Measurements from ENCODE around the gene SFMBT1.

SFMBT1 gene

GRCh38 chr3:52934630-52935530, 111.0 kb downstream of the SFMBT1 start:
- intact Hi-C loops (cut with DNase I) = loop anchor here (1.0 kb wide), 1 partner anchor 90 kb away; no protein-coding TSS in a partner anchor
- DNase-seq = peak in 7 of 10 donors; percentile 12 to 89 (median 40)

DNA sequence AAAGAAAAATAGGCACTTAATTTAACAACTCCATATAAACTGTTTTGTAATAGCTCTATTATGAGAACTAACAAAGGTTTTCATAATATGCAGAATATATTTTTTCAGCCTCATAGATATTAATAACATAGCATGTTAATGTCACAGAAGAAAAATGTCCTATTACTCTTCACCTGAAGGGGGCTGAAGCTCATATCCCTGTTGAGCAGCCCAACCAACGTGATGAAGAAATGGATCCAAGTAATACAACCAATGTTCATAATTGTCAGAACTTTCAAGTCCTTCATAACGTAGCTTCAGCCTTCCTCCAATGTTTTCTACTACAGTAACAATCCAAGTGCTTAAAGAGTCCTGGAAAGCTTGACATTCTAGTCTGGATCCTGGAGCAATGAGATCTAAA, 114.0 kb downstream of the SFMBT1 start:
- DNase-seq = no peak
- intact Hi-C loops (cut with DNase I) = no loop called here

DNA sequence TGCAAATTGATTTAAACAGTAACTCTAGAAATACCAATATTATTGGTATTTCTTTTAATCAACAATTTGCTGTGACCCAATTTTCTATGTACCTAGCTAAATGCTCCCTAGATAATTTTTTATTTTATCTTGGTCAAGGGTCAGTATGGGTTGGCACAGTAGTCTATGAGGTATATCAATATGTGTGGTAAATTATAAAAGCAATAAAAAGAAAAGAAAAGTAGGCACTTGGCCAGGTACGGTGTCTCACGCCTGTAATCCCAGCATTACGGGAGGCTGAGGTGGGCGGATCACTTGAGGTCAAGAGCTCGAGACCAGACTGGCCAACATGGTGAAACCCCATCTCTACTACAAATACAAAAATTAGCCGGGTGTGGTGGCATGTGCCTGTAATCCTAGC, 114.5 kb downstream of the SFMBT1 start:
- DNase-seq = no peak
- intact Hi-C loops (cut with DNase I) = no loop called here

DNA sequence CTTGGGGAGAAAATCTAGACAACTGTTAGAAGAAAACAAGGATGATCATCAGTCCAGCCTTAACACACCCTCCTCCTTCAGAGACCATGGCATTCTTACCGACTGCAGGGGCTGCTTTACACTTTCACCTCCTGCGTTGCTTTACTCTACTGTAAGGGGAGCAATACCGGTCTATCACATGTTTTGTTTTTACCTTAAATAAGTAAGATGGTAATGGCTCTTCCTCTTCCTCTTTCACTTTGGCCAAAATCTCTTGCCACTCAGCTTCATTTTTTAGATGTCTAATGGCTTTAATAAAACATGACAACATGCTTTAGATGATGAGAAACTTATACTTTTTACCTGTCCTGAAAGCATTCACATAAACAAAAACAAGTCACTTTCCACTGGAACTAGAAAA, 115.1 kb downstream of the SFMBT1 start:
- no peak for DNase-seq
- intact Hi-C loops (cut with DNase I) = no loop called here

DNA sequence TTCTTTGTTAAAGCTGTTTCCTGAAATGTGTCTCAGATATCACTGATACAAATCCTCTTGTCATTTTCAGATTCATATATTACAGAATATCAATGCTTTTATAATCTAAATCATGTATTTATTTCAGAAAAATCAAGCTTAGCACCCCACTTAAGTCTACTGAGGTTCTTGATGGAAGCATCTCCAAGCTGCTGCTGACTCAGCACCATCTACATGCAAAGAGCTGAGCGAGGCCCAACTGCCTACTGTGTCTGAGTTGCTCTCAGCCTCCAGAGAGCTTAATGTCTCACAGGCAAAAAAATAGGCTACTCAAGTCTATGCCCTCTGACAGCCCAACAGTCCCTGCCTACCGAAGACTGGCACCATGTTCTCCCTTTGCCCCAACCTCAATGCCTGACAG, 119.3 kb downstream of the SFMBT1 start:
- no peak for DNase-seq
- intact Hi-C loops (cut with DNase I) = no loop called here

GRCh38 chr3:52925405-52926313, 120.2 kb downstream of the SFMBT1 start:
- no peak for DNase-seq
- intact Hi-C loops (cut with DNase I) = no loop called here

- no peak for DNase-seq
- intact Hi-C loops (cut with DNase I) = no loop called here
These were observed 121.9 kb downstream of the SFMBT1 start for GRCh38 chr3:52923963-52924362.

GRCh38 chr3:52920841-52921240, 125.0 kb downstream of the SFMBT1 start:
- intact Hi-C loops (cut with DNase I) = no loop called here
- no peak for DNase-seq

DNA sequence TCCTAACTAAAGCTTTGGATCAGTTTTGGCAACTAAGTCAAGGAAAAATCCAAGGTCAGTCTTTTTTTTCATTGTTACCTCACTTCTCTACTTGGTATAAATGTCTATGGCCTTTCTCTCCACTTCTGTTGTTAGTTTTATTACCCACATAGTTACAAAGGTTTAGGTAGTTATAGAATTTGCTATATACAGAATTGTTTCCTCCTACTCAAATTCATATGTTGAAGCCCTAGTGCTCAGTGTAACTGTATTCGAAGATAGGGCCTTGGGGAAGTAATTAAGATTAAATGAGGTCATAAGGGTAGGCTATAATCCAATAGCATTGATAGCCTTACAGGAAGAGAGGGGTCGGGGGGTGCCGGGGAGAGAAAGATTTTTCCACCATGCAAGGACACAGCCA, 128.8 kb downstream of the SFMBT1 start:
- intact Hi-C loops (cut with DNase I) = no loop called here
- DNase-seq = no peak

- DNase-seq = no peak
- intact Hi-C loops (cut with DNase I) = no loop called here
These were observed 130.6 kb downstream of the SFMBT1 start for GRCh38 chr3:52915294-52915693.

DNA sequence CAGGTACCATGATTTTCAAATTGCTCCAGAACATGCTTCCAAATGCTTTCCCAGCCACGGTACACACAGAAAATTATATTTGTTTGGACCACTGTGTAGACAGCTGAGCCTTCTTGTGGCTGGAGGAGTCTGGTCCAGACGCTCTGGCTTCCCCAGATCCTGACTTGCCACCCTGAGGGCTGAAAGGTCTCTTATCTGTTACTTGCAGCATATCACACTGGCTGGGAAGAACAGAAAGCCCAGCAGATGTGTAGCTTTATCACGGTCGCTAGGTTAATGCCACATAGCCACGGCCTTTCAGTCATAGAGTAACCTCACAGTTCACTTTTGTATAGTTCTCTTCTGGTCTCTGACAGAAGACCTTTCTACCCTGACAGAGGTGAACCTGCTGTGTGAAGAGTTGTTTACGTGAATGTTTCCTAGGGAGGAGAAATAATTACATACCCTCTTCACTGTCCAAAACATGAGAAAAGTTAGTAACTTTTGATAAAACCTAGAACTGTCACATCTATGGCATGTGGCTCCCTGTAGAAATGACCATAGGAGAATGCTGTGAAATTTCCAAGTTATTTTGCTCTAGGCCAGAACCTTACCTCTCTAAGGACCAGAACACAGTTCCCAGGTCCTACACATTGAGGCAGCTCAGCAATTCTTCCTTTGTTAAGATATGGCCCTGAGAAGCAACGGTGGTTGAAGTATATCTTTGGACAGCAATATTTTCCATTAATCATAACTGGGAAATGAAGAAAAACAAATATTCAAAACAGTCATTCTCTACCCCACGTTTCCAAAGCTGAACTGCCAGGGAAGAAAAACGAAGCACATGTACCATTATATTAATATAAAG, 132.8 kb downstream of the SFMBT1 start:
- no peak for DNase-seq
- intact Hi-C loops (cut with DNase I) = no loop called here

GRCh38 chr3:52910823-52911222, 135.1 kb downstream of the SFMBT1 start:
- no peak for DNase-seq
- intact Hi-C loops (cut with DNase I) = no loop called here

GRCh38 chr3:52907497-52907896, 138.4 kb downstream of the SFMBT1 start:
- intact Hi-C loops (cut with DNase I) = no loop called here
- no peak for DNase-seq

DNA sequence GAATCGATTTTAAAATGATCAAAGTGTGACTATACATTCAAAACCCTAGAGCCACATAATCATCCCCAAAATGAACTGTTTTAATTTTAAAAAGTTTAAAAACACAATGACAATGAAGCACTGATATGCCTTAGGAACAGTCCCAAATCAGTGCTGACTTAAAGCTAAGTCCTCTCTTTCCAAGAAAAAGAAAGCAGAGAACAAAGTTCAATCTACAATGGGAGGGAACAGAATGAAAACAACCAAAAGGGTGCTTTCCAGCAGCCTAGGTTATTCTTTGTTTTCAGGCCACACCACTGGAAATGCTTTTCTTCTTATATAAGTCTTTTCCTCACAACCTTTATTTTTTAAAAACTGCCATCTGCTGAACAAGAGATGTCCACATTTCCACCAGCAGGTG, 141.3 kb downstream of the SFMBT1 start:
- no peak for DNase-seq
- intact Hi-C loops (cut with DNase I) = no loop called here

GRCh38 chr3:52904000-52904399, 141.9 kb downstream of the SFMBT1 start:
- intact Hi-C loops (cut with DNase I) = no loop called here

DNA sequence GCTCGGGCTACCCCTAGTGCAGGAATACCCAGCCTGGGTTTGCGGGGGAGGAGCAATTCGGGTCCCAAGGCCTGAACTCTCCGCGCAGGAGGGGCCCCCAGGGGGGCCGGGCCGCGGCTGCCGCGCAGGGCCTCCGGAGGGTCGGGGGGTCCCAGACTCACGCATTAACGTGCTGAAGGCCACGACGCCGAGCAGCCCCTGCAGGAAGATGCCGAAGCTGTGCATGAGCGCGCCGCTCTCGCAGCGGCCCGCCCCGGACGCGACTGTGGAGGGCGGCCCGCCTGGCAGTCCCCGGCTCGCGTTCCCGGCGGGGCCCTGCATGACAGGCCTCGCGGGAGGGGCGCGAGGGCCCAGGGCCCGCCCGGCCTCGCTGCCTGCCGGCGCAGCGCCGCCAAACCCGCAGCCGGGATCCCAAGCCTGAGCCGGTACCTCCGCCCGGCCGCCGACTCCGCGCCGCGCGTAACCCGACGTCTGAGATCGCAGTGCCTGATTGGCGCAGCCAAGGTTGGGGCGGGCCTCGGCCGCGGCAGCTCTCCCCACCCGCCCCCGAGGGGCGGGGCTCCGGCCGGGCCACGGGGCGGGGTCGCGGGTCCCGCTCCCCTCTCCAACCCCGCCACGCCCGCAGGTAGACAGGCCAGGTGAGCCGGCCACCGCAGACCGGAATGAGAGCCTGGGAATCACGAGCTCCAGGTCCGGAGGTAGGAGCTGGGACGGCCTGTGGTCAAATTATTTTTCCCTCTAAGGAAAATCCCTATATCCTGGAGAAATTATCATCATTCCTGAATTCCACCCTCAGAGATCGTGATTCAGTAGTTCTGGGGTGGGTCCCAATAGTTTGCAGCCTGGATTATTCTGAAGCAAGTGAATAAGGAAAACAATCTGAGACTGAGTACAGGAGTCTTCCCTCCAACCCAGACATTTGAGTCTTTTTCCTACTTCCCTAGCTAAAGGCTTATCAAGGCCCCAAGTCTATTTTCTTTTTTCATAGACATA, 148.4 kb downstream of the SFMBT1 start, which contains the start of gene STIMATE:
STIMATE (minus strand) TSS at position 419 of the 993 bp plus-strand sequence; CDS start at position 321, 98 bp downstream.
- DNase-seq = peak; percentile 79 to 99 (median 90)
- intact Hi-C loops (cut with DNase I) = loop anchor here (10.0 kb wide), 1 partner anchor 147 kb away; the partner anchor contains the start of gene SFMBT1

More at GRCh38 chr3:52904000-52904399, 141.9 kb downstream of the SFMBT1 start:
- DNase-seq = no peak

DNA sequence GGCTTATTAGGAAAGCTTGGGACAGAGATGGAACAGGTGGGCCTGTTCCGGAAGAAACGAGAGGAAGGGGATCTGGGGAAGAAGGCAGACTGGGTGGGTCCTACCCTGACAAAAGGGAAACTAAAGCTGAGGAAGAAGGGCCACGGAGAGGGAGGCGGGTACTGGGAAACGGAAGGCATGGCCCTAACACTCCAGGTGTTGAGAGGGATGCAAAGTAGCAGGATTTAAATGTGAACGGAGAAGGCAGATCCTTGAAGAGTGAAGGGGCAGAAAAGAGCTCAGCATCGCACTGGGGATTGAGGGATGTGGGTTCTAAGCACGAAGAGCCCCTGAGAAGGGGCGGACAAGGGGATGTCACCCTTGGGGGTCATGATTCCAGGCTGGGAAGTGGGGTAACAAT, 149.3 kb downstream of the SFMBT1 start:
- intact Hi-C loops (cut with DNase I) = loop anchor here (10.0 kb wide), 1 partner anchor 148 kb away; the partner anchor contains the start of gene SFMBT1
- no peak for DNase-seq

DNA sequence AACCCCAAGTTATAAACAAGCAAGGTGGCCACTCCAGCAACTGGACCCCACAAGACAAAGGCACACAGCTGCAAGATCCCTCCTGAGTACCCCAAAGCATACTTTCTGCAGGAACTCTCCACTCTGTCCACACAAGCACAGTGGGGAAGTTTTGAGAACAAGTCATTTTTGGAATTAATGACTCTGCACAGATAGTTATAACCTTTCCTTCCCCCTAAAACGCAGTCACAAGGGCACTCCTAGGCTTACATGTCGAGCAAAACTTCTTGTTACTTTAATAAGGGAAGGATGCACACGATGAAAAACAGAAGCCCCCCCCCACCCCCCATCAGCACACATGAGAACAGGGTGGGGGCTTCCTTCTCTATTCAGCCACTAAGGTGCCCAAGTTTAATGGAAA, 149.7 kb downstream of the SFMBT1 start:
- DNase-seq = no peak
- intact Hi-C loops (cut with DNase I) = loop anchor here (10.0 kb wide), 1 partner anchor 149 kb away; the partner anchor contains the start of gene SFMBT1

DNA sequence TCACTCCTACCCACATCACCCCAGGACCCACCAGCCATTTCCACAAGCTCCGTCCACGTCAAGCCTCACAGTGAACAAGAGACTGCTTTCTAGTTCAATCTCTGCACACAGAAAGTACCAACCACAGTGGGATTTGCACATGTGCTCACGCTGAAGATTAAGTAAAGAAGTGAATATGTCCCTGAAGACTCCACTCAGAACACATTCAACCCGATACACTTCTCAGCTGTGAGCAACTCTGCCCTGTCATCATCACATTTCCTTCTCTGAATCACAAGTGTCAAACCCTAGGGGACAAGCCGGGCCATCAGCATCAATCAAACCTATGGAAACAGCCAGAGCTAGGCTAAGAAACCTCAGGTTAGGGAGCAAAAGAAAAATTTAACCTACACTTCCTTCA, 150.5 kb downstream of the SFMBT1 start:
- intact Hi-C loops (cut with DNase I) = loop anchor here (10.0 kb wide), 1 partner anchor 149 kb away; the partner anchor contains the start of gene SFMBT1
- DNase-seq = no peak

Data from posterior cingulate gyrus (tissue), 11 donors.